Measurements from ENCODE around the gene ENTHD1.

DNA sequence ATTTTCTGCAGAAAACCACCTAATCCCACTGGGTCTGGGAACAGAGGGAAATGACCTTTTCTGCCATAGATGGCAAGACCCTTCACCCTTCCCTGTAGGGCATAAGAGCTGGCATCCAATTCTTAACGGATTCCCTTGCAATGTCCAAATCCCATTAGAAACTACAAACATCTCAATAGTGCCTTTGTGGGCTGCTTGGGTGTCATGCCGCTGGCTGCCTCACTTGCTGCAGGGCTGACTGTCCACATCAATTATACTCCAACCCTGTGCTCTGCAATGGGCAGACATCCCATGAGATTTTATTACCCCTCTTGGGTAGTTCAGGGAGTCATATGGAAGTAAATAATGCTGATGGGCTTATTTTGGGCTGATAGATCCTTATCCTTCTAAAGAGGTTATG lies 14.6 kb upstream of the ENTHD1 start:
- TF ChIP-seq, protein P1, sequence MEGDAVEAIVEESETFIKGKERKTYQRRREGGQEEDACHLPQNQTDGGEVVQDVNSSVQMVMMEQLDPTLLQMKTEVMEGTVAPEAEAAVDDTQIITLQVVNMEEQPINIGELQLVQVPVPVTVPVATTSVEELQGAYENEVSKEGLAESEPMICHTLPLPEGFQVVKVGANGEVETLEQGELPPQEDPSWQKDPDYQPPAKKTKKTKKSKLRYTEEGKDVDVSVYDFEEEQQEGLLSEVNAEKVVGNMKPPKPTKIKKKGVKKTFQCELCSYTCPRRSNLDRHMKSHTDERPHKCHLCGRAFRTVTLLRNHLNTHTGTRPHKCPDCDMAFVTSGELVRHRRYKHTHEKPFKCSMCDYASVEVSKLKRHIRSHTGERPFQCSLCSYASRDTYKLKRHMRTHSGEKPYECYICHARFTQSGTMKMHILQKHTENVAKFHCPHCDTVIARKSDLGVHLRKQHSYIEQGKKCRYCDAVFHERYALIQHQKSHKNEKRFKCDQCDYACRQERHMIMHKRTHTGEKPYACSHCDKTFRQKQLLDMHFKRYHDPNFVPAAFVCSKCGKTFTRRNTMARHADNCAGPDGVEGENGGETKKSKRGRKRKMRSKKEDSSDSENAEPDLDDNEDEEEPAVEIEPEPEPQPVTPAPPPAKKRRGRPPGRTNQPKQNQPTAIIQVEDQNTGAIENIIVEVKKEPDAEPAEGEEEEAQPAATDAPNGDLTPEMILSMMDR (IDR thresholded peaks at IDR 0.05) = no peak
- TF ChIP-seq EZH2 (IDR thresholded peaks at IDR 0.05) = no peak

Data from neural progenitor cell (in vitro differentiated cells).